ENCODE measurements around the gene WWOX.

DNA sequence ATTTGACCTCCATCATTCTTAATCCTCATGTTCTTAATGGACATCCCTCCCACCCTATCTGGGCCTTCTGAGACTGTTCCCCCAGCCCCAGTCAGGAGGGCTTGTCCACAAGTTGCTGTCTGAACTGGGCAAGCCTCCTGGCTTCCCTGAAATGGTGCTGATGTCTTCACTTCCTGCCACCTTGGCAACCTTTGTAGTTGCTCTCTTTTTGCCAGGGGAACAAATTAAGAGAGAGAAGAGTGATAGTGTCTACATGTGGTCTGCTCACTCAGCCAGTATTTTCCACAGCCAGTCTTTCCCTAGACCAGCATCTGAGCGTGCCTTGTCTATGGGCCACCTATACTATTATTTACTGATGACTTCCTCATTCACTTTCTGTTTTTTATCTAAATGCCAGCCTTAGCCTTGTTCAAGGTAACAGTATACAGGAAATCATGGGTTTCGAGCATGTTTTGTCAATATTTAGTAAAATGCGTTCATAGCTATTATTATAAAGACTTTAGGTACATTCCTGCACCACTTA lies 791.0 kb downstream of the WWOX start:
- TF ChIP-seq, protein P1, sequence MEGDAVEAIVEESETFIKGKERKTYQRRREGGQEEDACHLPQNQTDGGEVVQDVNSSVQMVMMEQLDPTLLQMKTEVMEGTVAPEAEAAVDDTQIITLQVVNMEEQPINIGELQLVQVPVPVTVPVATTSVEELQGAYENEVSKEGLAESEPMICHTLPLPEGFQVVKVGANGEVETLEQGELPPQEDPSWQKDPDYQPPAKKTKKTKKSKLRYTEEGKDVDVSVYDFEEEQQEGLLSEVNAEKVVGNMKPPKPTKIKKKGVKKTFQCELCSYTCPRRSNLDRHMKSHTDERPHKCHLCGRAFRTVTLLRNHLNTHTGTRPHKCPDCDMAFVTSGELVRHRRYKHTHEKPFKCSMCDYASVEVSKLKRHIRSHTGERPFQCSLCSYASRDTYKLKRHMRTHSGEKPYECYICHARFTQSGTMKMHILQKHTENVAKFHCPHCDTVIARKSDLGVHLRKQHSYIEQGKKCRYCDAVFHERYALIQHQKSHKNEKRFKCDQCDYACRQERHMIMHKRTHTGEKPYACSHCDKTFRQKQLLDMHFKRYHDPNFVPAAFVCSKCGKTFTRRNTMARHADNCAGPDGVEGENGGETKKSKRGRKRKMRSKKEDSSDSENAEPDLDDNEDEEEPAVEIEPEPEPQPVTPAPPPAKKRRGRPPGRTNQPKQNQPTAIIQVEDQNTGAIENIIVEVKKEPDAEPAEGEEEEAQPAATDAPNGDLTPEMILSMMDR (conservative IDR thresholded peaks at IDR 0.05 in 1 of 2, IDR thresholded peaks at IDR 0.05 in 1 of 2; ENCODE audit: extremely low read depth in 1 of 2, insufficient read depth in 1 of 2, low read depth in 1 of 2, low read length in 2 of 2) = no peak
- no peak for TF ChIP-seq EZH2 (IDR thresholded peaks at IDR 0.05; ENCODE audit: borderline replicate concordance, low read length)

All from mammary epithelial cell (primary cell).